MCF 10A (cell line): ENCODE measurements around the gene NINJ1. TPM values are rescaled to one million over a fixed set of nuclear protein-coding genes. Genes with fewer than 3 reads are reported as not detected.

Experiments
- BruUV-seq: library from RNA; stranded (reverse); fragments of 400-500 nt; replicated peaks from 2 replicates; lab custom pipeline; 2021; lab: Mats Ljungman, UMichigan
- CTCF ChIA-PET: fragments of 300-600 bp; sonication (Branson Sonifier 250); formaldehyde crosslinking; extraction: SDS; loops from one replicate; lab custom pipeline; 2021; ENCODE audit warnings: antibody characterized with exemption, inconsistent platforms; lab: Yijun Ruan, JAX
- POLR2A ChIA-PET: fragments of 300-600, 350-650 bp; sonication (Branson Sonifier 250); formaldehyde crosslinking; extraction: SDS; loops from one replicate; lab custom pipeline; 2020; ENCODE audit warnings: antibody characterized with exemption, inconsistent platforms; lab: Yijun Ruan, JAX
- DNase-seq: peaks from one replicate; pipeline ENCODE4 v3.0.0-alpha.2; 2018; ENCODE audit not compliant: unreplicated experiment
- H3K27ac Mint-ChIP-seq: one replicate; pipeline ENCODE4 v1.8.0; 2022; ENCODE audit warnings: mild to moderate bottlenecking, low read depth, mixed read lengths; ENCODE audit not compliant: unreplicated experiment
- H3K27me3 Mint-ChIP-seq: one replicate; pipeline ENCODE4 v1.8.0; 2022; ENCODE audit warnings: mixed read lengths; ENCODE audit not compliant: insufficient read depth, unreplicated experiment
- H3K36me3 Mint-ChIP-seq: one replicate; pipeline ENCODE4 v1.8.0; 2022; ENCODE audit warnings: mild to moderate bottlenecking, moderate library complexity, mixed read lengths; ENCODE audit not compliant: insufficient read depth, unreplicated experiment
- H3K4me1 Mint-ChIP-seq: one replicate; pipeline ENCODE4 v1.8.0; 2022; ENCODE audit warnings: mixed read lengths; ENCODE audit not compliant: insufficient read depth, unreplicated experiment
- H3K4me3 Mint-ChIP-seq: one replicate; pipeline ENCODE4 v1.8.0; 2022; ENCODE audit warnings: mild to moderate bottlenecking, moderate library complexity, mixed read lengths; ENCODE audit not compliant: unreplicated experiment
- H3K9me3 Mint-ChIP-seq: one replicate; pipeline ENCODE4 v1.8.0; 2022; ENCODE audit warnings: mixed read lengths; ENCODE audit not compliant: unreplicated experiment
- intact Hi-C: fragments of 100-400 bp; cut with micrococcal nuclease; formaldehyde crosslinking; loops from 2 replicates; pipeline ENCODE4 v1.14.1; 2022
- total RNA-seq: library from RNA; stranded (reverse); gene quantifications from 2 replicates; pipeline ENCODE4 v1.2.3, GENCODE V29; 2022
- TF ChIP-seq, protein P1 (sequence below): fragments of 200-600 bp; IDR thresholded peaks from one replicate; pipeline ENCODE4 v1.8.0; 2022; ENCODE audit warnings: antibody characterized with exemption, mild to moderate bottlenecking; ENCODE audit not compliant: unreplicated experiment

The NINJ1 gene
- total RNA-seq, 1 experiment from 2014 or later = 64.7 TPM

DNA sequence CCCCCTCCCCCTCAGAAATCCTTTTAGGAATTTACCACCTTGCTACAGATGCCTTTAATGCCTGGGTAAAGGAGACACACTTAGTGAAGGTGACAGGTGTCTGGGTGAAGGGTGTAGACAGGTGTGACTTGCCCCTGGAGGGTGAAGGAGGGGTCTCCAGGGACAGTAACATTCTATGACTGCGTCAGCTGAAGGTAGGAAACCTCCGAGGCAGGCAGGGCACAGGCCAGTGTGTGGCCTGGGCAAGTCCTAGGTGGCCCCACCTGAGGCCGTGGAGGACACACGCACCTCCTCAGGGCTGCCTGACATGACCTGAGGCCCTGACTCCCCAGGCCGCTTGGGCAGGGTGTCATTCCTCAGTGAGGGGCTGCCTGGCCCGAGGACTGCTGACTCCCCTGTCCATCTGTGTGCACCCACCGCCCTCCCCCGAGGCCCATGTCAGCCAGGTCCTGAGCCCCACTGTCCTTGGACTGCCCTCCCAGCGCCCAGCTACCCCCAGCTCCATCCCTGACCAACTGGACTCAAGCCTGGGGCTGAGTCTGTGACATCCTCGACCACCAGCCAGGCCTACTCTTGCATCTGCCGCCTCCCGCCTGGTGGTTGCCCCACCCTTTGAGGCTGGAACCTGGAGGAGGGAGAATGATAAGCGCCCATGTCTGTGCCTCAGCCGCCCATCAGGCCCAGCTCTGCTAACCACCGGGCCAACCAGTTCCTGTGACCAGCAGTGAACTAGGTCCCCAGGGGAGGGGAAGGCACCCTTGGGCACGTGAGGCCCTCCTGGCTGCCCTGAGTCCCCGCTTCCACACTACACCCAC lies 19.7 kb downstream of the NINJ1 start:
- intact Hi-C loops = no loop called here
- ChIA-PET CTCF (interaction anchor here (0.6 to 1.0 kb wide), 4 partner anchors 10 to 169 kb away, joined by 3 to 4 read pairs (median 3); no protein-coding TSS in a partner anchor), POLR2A (no interaction called here)
- no peaks in the 10 kb centered on the region for H3K27me3 Mint-ChIP-seq
- H3K9me3 Mint-ChIP-seq = no peaks in the 10 kb centered on the region
- TF ChIP-seq, protein P1, sequence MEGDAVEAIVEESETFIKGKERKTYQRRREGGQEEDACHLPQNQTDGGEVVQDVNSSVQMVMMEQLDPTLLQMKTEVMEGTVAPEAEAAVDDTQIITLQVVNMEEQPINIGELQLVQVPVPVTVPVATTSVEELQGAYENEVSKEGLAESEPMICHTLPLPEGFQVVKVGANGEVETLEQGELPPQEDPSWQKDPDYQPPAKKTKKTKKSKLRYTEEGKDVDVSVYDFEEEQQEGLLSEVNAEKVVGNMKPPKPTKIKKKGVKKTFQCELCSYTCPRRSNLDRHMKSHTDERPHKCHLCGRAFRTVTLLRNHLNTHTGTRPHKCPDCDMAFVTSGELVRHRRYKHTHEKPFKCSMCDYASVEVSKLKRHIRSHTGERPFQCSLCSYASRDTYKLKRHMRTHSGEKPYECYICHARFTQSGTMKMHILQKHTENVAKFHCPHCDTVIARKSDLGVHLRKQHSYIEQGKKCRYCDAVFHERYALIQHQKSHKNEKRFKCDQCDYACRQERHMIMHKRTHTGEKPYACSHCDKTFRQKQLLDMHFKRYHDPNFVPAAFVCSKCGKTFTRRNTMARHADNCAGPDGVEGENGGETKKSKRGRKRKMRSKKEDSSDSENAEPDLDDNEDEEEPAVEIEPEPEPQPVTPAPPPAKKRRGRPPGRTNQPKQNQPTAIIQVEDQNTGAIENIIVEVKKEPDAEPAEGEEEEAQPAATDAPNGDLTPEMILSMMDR = no peak
- no peak overlapping the region for H3K4me3 Mint-ChIP-seq
- peak overlapping the region; percentile 46 for H3K27ac Mint-ChIP-seq
- no TSS peak for BruUV-seq
- H3K4me1 Mint-ChIP-seq = peaks cover 25% of the 10 kb centered on the region
- DNase-seq = no peak
- peaks cover 22% of the 10 kb centered on the region for H3K36me3 Mint-ChIP-seq

DNA sequence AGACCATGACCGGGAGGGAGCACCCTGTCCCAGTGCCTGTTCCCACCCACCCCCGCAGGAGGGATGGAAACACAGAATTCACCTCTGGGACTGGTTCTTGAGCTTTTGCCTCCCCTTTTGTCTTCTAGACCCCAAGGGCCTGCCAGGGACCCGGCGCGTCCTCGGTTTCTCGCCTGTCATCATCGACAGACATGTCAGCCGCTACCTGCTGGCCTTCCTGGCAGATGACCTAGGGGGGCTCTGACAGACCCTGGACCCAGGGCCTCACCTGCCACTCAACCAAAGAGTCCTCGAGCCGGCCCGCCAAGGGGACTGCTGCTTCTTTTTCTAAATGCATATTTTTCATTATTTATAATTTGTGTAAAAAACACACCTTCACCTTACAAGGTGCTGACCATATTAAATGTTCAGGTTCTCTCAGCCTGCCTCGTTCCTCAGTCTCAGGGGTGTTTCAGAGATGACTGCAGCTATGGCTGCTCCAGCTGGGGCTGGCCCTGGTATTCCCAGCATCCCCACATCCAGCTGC lies 21.1 kb downstream of the NINJ1 start:
- no peak for DNase-seq
- TF ChIP-seq, protein P1 = no peak
- Mint-ChIP-seq H3K9me3 (no peaks in the 10 kb centered on the region), H3K4me1 (peaks cover 21% of the 10 kb centered on the region), H3K4me3 (no peak overlapping the region), H3K27ac (no peak overlapping the region), H3K36me3 (peaks cover 21% of the 10 kb centered on the region), H3K27me3 (no peaks in the 10 kb centered on the region)
- ChIA-PET POLR2A (no interaction called here), CTCF (interaction anchor here (0.6 to 0.7 kb wide), 2 partner anchors 190 to 193 kb away, joined by 3 read pairs; no protein-coding TSS in a partner anchor)
- no TSS peak for BruUV-seq
- intact Hi-C loops = no loop called here

DNA sequence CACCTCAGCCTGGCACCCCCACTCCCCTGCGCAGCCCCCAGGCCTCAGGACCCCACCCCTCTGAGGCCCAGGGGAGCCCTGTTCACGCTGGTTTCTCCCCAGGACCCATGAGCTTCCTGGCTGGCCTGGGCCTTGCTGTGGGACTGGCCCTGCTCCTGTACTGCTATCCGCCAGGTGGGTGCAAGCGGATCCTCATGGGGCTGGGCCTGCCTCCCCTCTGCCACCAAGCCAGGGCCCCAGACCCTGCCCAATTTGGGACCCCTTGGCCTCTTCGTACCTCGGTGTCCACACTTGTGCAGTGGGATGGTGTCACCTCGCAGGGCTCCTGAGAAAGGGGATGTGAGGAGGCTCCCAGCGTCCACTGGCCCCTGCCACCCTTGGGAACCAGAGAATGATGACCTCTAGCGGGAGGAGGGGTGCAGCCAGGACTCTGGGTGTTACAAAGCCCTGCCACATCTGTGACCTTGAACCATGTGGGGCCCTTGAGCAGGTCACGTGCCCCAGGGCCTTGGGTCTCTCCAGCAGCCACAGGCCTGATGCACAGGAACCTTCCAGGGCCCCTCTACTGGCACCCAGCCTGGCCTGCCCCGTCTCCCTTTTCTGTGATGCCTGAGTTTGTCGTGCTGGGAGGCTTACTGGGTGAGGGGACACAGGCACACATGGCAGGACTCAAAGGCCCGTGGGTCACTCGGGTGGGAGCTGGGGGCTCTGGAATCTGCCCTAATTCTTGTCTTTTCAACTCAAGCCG lies 21.8 kb downstream of the NINJ1 start:
- no peak overlapping the region for H3K4me3 Mint-ChIP-seq
- H3K27ac Mint-ChIP-seq = peak overlapping the region; percentile 77
- TF ChIP-seq, protein P1 = no peak
- H3K36me3 Mint-ChIP-seq = peaks cover 16% of the 10 kb centered on the region
- no TSS peak for BruUV-seq
- CTCF ChIA-PET = interaction anchor here (0.6 to 5.8 kb wide), 5 partner anchors 14 to 474 kb away, joined by 3 to 35 read pairs (median 3); no protein-coding TSS in a partner anchor
- no peaks in the 10 kb centered on the region for H3K9me3 Mint-ChIP-seq
- POLR2A ChIA-PET = interaction anchor here (0.7 to 1.4 kb wide), 2 partner anchors 14 to 44 kb away, joined by 3 to 5 read pairs; no protein-coding TSS in a partner anchor
- intact Hi-C loops = no loop called here
- H3K4me1 Mint-ChIP-seq = peaks cover 21% of the 10 kb centered on the region
- no peaks in the 10 kb centered on the region for H3K27me3 Mint-ChIP-seq
- no peak for DNase-seq
